Left ventricle myocardium inferior (tissue), 1 donor: ENCODE data around the gene VIT. TPM values are rescaled to one million over a fixed set of nuclear protein-coding genes. Genes with fewer than 3 reads are reported as not detected.
A peak's percentile ranks its signal among the peaks of the same experiment; 100 is the strongest.

ENCODE experiments used
- DNase-seq: peaks from one replicate; pipeline ENCODE4 v3.0.0-alpha.2; 2020
- H3K27ac ChIP-seq: fragments of 200-600 bp; replicated peaks from 2 replicates; pipeline ENCODE4 v1.8.0; 2021
- H3K27me3 ChIP-seq: fragments of 200-600 bp; 2 replicates; pipeline ENCODE4 v1.8.0; 2021; ENCODE audit warnings: low read depth
- H3K36me3 ChIP-seq: fragments of 200-600 bp; 2 replicates; pipeline ENCODE4 v1.8.0; 2021
- H3K4me1 ChIP-seq: fragments of 200-600 bp; 2 replicates; pipeline ENCODE4 v1.8.0; 2021
- H3K4me3 ChIP-seq: fragments of 200-600 bp; 2 replicates; pipeline ENCODE4 v1.8.0; 2021; ENCODE audit warnings: mild to moderate bottlenecking, moderate library complexity
- H3K9me3 ChIP-seq: fragments of 200-600 bp; replicated peaks from 2 replicates; pipeline ENCODE4 v1.8.0; 2021
- CTCF ChIP-seq: fragments of 200-600 bp; IDR thresholded peaks from 2 replicates; pipeline ENCODE4 v1.8.0; 2021; ENCODE audit warnings: antibody characterized with exemption, mild to moderate bottlenecking, borderline replicate concordance
- intact Hi-C: fragments of 100-400 bp; cut with micrococcal nuclease; formaldehyde crosslinking; loops from one replicate; pipeline ENCODE4 v1.11.0; 2022
- total RNA-seq: library from RNA; stranded (reverse); fragmentation: NEBNext Ultra II Directional; extraction: Animal tissue kit (Norgen Biotek cat#: 25700); gene quantifications from one replicate; pipeline ENCODE4 v1.2.1, GENCODE V29; 2021
- donor health status: DM: no; HTN: yes; CAD: no; lungs with severe emphysema.

VIT gene
- total RNA-seq, 1 donor from 2014 or later = 8.5 TPM

- no peak for DNase-seq
- Histone ChIP-seq H3K4me1 (peaks cover 34% of the 10 kb centered on the region), H3K36me3 (no peaks in the 10 kb centered on the region), H3K9me3 (no peaks in the 10 kb centered on the region), H3K4me3 (peak overlapping the region; percentile 12), H3K27ac (no peak overlapping the region), H3K27me3 (no peaks in the 10 kb centered on the region)
- no peak for TF ChIP-seq CTCF
- intact Hi-C loops = no loop called here
These were observed 85.6 kb downstream of the VIT start for GRCh38 chr2:36781907-36782720.

- Histone ChIP-seq H3K4me1 (peaks cover 27% of the 10 kb centered on the region), H3K27ac (no peak overlapping the region), H3K4me3 (no peak overlapping the region), H3K36me3 (no peaks in the 10 kb centered on the region), H3K27me3 (no peaks in the 10 kb centered on the region), H3K9me3 (no peaks in the 10 kb centered on the region)
- intact Hi-C loops = no loop called here
- no peak for DNase-seq
- no peak for TF ChIP-seq CTCF
These were observed 86.7 kb downstream of the VIT start for GRCh38 chr2:36783246-36783645.

GRCh38 chr2:36785179-36785795, 88.8 kb downstream of the VIT start:
- DNase-seq = peak; percentile 27
- H3K36me3 ChIP-seq = no peaks in the 10 kb centered on the region
- no peaks in the 10 kb centered on the region for H3K9me3 ChIP-seq
- no peak overlapping the region for H3K4me3 ChIP-seq
- H3K4me1 ChIP-seq = peaks cover 17% of the 10 kb centered on the region
- intact Hi-C loops = no loop called here
- H3K27ac ChIP-seq = no peak overlapping the region
- H3K27me3 ChIP-seq = no peaks in the 10 kb centered on the region
- TF ChIP-seq CTCF = peak; percentile 98

DNA sequence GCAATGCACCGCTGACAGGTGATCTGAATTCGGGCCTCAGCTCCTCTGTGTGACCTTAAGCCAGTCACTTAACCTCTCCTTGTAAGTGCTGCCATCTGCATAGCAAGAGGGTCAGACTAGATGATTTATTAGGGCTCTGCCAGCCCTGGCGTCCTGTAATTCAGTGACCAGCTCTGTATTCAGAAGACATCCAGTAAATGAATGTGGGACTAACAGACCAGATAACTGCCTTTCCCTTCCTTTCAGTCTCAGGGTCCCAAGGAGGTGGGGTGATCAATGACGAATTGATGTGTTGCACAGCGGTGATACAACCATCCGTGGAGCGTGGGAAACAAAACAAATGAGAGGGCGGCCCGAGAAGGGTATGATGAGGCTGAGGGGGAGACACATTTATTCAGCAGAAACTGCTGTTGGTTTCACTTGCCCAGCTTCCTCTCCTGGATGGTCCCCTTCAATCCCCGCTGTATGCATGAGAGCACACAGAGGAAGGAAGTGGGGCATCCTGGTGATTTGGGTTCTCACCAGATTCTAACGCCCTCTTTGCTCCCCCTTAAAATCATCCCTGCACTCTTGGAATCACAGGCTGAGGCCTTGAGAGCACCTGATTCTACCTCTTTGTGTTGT, 92.8 kb downstream of the VIT start:
- Histone ChIP-seq H3K27ac (no peak overlapping the region), H3K9me3 (no peaks in the 10 kb centered on the region), H3K4me3 (no peak overlapping the region), H3K4me1 (no peaks in the 10 kb centered on the region), H3K27me3 (no peaks in the 10 kb centered on the region), H3K36me3 (no peaks in the 10 kb centered on the region)
- no peak for TF ChIP-seq CTCF
- no peak for DNase-seq
- intact Hi-C loops = no loop called here

DNA sequence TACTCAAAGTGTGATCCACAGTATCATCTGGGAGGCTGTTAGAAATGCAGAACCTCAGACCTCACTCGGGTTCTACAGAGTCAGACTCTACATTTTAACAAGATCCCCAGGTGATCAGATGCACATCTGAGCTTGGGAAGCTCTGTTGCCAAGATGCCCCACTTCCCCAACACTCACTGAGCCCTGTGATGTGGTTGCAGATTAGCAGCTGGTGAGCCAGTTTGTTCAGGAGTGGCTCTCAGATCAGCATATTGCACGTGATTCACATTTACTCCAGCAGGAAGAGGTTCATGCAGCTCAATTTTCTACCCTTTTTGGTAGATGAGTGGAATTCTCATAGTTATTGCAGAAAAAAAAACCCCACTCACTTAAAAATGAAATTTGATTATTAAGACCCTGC, 96.4 kb downstream of the VIT start:
- no peak for DNase-seq
- no peaks in the 10 kb centered on the region for H3K36me3 ChIP-seq
- H3K27ac ChIP-seq = no peak overlapping the region
- H3K4me1 ChIP-seq = no peaks in the 10 kb centered on the region
- H3K27me3 ChIP-seq = peaks cover 10% of the 10 kb centered on the region
- intact Hi-C loops = no loop called here
- no peak overlapping the region for H3K4me3 ChIP-seq
- H3K9me3 ChIP-seq = no peaks in the 10 kb centered on the region
- TF ChIP-seq CTCF = no peak
